DND-41 (cell line): ENCODE data around the gene FUZ.

Source experiments
- ATAC-seq: fragments of 200-7000 bp; cut with Tn5 transposase; 3 replicates; pipeline ENCODE4 v1.9.1; 2021; ENCODE audit warnings: low read depth; ENCODE audit not compliant: insufficient read depth
- DNase-seq: peaks from one replicate; pipeline ENCODE4 v3.0.0-alpha.2; 2020
- H2AFZ ChIP-seq: 2 replicates; pipeline ENCODE4 v1.6.0; 2012; ENCODE audit warnings: low read depth, low read length
- H3K27ac ChIP-seq: 2 replicates; pipeline ENCODE4 v1.5.1; 2012; ENCODE audit warnings: low read length, inconsistent platforms
- H3K27me3 ChIP-seq: fragments of 200-600 bp; sonication (generic); 2 replicates; pipeline ENCODE4 v1.6.0; 2012; ENCODE audit warnings: low read length, mild to moderate bottlenecking, inconsistent platforms; ENCODE audit not compliant: insufficient read depth, poor library complexity
- H3K36me3 ChIP-seq: 2 replicates; pipeline ENCODE4 v1.5.1; 2012; ENCODE audit warnings: low read length, inconsistent platforms; ENCODE audit not compliant: insufficient read depth
- H3K4me1 ChIP-seq: 2 replicates; pipeline ENCODE4 v1.5.1; 2012; ENCODE audit warnings: mild to moderate bottlenecking, low read length; ENCODE audit not compliant: insufficient read depth
- H3K4me2 ChIP-seq: 2 replicates; pipeline ENCODE4 v1.6.0; 2012; ENCODE audit warnings: mild to moderate bottlenecking, moderate library complexity, low read length, inconsistent platforms; ENCODE audit not compliant: insufficient read depth
- H3K4me3 ChIP-seq, 2 experiments: fragments of 200-600 bp in 1 of 2; shearing (Covaris generic) in 1 of 2; 2 replicates each; pipeline ENCODE4 v1.5.1; 2012 to 2016; ENCODE audit warnings: inconsistent platforms in 2 of 2, low read length in 2 of 2, mild to moderate bottlenecking in 2 of 2, low read depth in 1 of 2, moderate library complexity in 1 of 2
- H3K79me2 ChIP-seq: 2 replicates; pipeline ENCODE4 v1.6.0; 2012; ENCODE audit warnings: low read length, inconsistent platforms; ENCODE audit not compliant: insufficient read depth
- H3K9ac ChIP-seq: 2 replicates; pipeline ENCODE4 v1.6.0; 2012; ENCODE audit warnings: low read depth, mild to moderate bottlenecking, inconsistent platforms, low read length, moderate library complexity
- H3K9me3 ChIP-seq: 2 replicates; pipeline ENCODE4 v1.5.1; 2012; ENCODE audit warnings: low read length, moderate library complexity, mild to moderate bottlenecking, inconsistent platforms; ENCODE audit not compliant: insufficient read depth, severe bottlenecking
- H4K20me1 ChIP-seq: 2 replicates; pipeline ENCODE4 v1.6.0; 2012; ENCODE audit warnings: low read length; ENCODE audit not compliant: insufficient read depth
- CTCF ChIP-seq: IDR thresholded peaks from 2 replicates; pipeline ENCODE4 v1.5.1; 2012; ENCODE audit warnings: borderline replicate concordance, low read length, moderate library complexity, mild to moderate bottlenecking; ENCODE audit not compliant: poor library complexity, severe bottlenecking; ENCODE audit errors: extremely low read depth
- EZH2 ChIP-seq: IDR thresholded peaks from 3 replicates; pipeline ENCODE4 v1.6.1; 2012; ENCODE audit warnings: borderline replicate concordance, low read depth, mild to moderate bottlenecking, moderate library complexity, low read length, inconsistent platforms; ENCODE audit not compliant: severe bottlenecking

Gene FUZ

GRCh38 chr19:49799271-49799797, 13.8 kb downstream of the FUZ start:
- no peak overlapping the region for H3K4me2 ChIP-seq
- no peak for ATAC-seq
- no peaks in the 10 kb centered on the region for H3K4me1 ChIP-seq
- H2AFZ ChIP-seq, result no peak overlapping the region
- no peak for TF ChIP-seq EZH2
- no peak for TF ChIP-seq CTCF
- no peak overlapping the region for H3K27ac ChIP-seq
- no peaks in the 10 kb centered on the region for H3K27me3 ChIP-seq
- DNase-seq, result no peak
- H3K9ac ChIP-seq, result no peak overlapping the region
- H3K4me3 ChIP-seq, result no peak overlapping the region
- 0 out of 2 replicates have a peak, but pooled peaks cover 6% of the 10 kb centered on the region for H4K20me1 ChIP-seq
- H3K36me3 ChIP-seq, result peaks cover 86% of the 10 kb centered on the region
- H3K79me2 ChIP-seq, result no peaks in the 10 kb centered on the region
- no peaks in the 10 kb centered on the region for H3K9me3 ChIP-seq

- Histone ChIP-seq H3K27me3 (no peaks in the 10 kb centered on the region), H3K4me3 (no peak overlapping the region), H3K36me3 (peaks cover 89% of the 10 kb centered on the region), H4K20me1 (0 out of 2 replicates have a peak, but pooled peaks cover 6% of the 10 kb centered on the region), H3K79me2 (no peaks in the 10 kb centered on the region), H3K9me3 (no peaks in the 10 kb centered on the region), H3K4me2 (no peak overlapping the region), H3K4me1 (no peaks in the 10 kb centered on the region), H3K27ac (no peak overlapping the region), H2AFZ (no peak overlapping the region), H3K9ac (no peak overlapping the region)
- TF ChIP-seq EZH2, result no peak
- TF ChIP-seq CTCF, result no peak
- no peak for DNase-seq
- ATAC-seq, result no peak
These were observed 14.5 kb downstream of the FUZ start for GRCh38 chr19:49798574-49798973.

- 0 out of 2 replicates have a peak, but pooled peaks cover 6% of the 10 kb centered on the region for H4K20me1 ChIP-seq
- H3K9me3 ChIP-seq, result no peaks in the 10 kb centered on the region
- H3K36me3 ChIP-seq, result peaks cover 87% of the 10 kb centered on the region
- no peaks in the 10 kb centered on the region for H3K27me3 ChIP-seq
- ATAC-seq, result no peak
- TF ChIP-seq EZH2 (no peak), CTCF (no peak)
- H3K27ac ChIP-seq, result no peak overlapping the region
- H3K4me2 ChIP-seq, result no peak overlapping the region
- no peaks in the 10 kb centered on the region for H3K79me2 ChIP-seq
- H3K4me3 ChIP-seq, result no peak overlapping the region
- H2AFZ ChIP-seq, result no peak overlapping the region
- no peaks in the 10 kb centered on the region for H3K4me1 ChIP-seq
- no peak for DNase-seq
- H3K9ac ChIP-seq, result no peak overlapping the region
These were observed 17.5 kb downstream of the FUZ start for GRCh38 chr19:49795615-49796014.

- Histone ChIP-seq H3K27ac (no peak overlapping the region), H3K4me2 (no peak overlapping the region), H2AFZ (no peak overlapping the region), H3K4me3 (no peak overlapping the region), H3K4me1 (no peaks in the 10 kb centered on the region), H3K36me3 (peaks cover 85% of the 10 kb centered on the region), H3K9me3 (no peaks in the 10 kb centered on the region), H3K9ac (no peak overlapping the region), H3K27me3 (no peaks in the 10 kb centered on the region), H4K20me1 (0 out of 2 replicates have a peak, but pooled peaks cover 6% of the 10 kb centered on the region), H3K79me2 (peaks cover 7% of the 10 kb centered on the region; the same call in 1 of the 2 replicates)
- no peak for TF ChIP-seq EZH2
- DNase-seq (no peak), ATAC-seq (no peak)
These were observed 19.6 kb downstream of the FUZ start for GRCh38 chr19:49793561-49793840.
